T-helper 9 cell (primary cell): Measurements from ENCODE around the gene COQ9.
A peak's percentile ranks its signal among the peaks of the same experiment; 100 is the strongest.

Experiments
- DNase-seq: peaks from one replicate; pipeline ENCODE4 v3.0.0-alpha.2; 2020

COQ9 gene

DNA sequence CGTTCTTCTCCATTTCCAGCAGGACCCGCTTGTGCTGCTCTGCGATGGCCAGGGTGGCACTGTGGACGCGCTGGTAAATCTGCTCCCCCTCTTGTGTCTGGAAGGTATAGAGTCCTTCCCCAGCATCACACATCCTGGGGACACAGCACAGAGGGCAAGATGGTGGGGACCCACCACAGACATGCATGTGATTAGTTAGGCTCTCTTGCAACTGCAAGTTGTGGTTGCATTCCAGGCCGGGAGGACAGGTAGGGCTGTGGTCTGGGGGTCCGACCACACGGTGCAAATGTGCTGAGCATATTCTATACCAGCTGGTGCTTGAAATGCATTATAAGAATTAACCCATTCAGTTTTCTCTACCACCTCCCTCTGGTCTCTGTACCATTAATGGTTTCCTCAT, 26.6 kb downstream of the COQ9 start:
- DNase-seq: no peak

DNA sequence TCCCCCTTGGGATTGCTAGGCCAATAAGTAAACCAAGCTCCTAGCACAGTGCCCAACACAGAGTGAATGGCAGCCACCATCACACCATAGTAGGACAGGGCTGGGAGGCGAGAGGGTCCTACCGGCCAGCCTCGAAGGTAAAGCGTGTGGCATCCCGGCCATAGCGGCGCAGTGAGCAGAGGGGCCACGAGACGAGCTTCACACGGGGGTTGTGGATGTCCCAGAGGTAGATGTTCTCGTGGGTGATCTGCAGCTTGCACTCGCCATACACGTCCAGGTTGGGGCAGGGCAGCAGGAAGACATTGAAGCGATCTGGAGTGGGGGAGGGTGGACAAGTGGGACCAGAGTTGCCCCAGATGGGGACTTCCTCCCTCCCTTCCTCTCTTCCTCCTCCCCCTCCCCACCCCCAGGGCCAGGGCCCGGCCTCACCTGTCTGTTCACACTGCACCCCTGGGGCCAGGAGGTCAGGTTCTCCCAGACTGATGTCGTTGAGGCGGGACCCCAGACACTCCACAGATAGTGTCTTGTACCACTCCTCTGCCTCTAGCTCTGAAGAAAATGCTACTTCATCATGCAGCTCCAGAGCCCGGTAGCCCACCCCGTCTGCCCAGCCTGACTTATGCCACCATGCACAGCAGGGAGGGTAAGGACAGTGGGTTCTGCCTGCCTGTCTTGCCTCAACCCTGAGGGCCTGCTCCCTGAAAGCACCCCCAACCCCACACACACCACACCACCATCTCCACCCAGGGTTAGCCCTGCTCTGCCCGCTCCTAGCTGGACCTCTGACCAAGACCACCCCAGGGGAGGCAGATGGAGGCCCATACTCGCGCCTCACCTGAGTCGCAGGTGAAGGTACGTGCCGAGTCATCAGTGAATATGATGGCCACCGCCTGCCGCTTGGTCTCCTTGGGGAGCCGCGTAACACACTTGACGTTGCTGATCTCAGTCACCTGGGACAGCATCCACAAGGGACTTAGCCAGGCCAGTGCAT, 27.7 kb downstream of the COQ9 start:
- DNase-seq: no peak

DNA sequence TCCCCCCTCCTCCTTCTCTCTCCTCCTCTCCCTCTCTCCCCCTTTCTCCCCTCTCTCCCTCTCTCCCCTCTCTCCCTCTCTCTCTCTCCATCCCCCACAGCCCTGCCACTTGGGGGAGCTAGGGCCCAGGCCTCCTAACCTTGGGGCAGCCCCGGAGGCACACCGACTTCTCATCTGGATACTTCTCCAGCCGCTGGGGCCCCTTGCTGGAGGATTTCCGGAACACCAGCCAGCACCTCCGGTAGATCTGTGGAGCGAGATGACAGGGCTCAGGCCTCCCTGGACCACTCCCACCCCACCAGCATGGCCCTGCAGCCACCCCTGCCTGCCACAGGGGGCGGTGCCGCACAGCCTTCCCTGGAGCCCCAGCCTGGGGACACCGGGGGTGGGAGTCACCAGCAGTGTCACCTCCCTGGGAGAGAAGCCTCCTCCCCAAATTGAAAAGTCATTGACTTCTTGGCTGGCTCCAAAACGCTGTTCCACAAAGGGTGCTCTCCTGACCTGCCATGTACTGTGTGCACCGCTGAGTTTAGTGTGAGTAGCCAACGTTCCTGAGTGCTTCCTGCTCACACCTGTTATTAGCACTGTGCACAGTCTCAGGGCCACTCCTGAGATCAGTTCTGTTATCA, 28.5 kb downstream of the COQ9 start:
- DNase-seq: peak; percentile 71

DNA sequence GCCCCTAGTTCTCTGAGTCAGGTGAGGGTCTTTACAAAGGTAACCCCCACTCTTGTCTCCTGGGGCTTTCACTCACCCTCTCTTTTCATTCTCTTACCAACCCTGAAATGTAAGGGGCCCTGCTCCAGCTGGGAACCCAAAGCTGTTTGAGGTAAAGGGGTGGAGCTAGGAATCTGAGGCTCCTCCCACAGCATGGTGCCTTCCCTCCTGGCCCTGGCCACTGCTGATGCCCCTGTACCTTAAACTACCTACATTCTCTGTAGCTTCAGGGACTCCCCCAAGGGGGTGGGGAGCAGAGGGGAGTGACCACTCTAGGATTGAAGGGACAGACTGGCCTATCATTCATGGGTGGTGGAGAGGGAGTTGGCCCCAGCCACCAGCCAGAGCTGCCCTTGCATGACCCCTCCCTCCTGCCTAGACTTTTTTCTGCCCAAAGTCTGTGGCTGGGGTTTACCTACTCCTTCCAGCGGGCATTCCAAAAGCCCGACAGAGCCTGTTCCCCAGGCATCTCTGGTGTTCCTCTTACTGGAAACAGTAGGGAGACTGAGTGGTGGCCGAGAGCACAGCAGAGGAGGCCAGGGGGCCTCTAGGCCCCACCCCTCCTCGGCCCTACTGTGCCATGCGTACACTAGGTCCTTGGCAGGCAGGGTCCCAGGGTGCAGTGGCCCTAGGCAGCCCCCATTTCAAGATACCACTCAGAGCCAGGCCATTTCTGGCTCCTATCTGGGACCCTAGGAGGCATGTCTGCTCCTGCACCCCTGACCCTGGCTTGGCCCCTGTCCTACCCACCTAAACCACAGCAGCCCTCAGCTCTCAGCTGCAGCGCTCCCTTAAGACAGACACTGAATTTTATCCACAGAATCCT, 29.5 kb downstream of the COQ9 start:
- DNase-seq: no peak

DNA sequence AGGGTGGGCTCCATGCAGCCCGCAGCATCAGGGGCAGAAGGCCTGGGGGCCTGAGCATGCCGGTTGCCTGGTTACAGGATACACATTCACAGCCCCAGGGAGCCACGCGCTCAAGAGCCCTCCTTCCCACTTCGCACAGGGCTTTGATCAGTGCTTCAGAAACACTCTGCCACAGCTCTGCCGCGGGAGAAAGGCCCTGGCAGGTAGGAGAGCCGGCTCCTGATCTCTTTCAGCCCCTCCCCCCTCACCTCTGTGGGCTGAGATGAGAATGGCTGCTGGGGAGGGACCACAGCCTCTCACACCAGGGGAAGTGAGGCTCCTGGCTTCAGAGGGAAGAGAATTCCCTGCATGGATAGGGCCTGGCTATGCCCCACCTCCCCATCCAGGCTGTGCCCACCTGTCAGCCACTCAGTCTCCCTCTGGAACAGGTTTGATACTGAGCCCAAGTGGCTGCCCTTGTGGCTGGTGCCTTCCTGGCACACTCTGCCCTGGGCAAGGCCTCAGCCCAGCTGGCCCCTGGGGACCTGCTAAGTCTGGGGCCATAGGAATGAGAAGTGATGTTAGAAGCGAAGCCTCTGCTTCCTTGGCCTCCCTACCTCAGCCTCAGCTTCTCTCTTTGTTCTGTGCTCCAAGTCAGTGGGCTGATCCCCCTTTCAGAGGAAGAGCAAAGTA, 30.4 kb downstream of the COQ9 start:
- no peak for DNase-seq

DNA sequence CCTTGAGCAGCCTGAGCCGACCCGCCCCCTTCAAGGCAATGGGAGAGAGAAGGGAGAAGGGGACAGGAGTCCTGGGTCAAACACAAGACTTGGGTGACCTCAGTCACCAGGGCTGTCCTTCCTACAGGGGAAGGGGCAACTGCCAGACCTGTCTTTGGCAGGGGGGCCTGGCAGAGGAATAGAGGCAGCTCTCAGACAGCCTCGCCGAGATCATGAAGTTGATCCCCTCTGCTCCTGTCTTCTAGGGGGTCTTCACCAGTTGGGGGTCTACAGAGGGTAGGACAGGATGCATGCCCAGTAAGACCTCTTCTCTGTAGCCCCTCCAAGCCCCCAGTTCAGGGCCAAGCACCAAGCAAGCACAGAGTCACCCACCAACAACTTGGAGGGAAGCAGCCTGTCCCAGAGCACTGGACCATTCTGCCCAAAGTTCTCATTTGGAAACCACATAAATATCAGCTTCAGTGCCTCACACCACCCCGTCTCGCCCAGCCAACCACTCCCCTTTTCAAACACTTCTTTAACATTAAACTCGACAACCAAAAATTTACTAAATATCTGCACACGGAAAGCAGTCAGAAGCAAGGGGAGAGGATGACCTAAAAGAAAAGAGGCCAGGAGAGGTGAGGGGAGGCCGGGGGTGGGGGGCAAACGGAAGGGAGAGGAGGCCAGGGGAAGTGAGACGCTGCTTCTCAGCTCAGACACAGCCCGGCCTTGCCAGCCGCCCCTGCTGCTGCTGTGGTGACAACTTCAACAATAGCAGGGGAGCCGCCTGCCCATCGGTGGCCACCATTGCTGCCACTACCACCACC, 31.3 kb downstream of the COQ9 start:
- no peak for DNase-seq

DNA sequence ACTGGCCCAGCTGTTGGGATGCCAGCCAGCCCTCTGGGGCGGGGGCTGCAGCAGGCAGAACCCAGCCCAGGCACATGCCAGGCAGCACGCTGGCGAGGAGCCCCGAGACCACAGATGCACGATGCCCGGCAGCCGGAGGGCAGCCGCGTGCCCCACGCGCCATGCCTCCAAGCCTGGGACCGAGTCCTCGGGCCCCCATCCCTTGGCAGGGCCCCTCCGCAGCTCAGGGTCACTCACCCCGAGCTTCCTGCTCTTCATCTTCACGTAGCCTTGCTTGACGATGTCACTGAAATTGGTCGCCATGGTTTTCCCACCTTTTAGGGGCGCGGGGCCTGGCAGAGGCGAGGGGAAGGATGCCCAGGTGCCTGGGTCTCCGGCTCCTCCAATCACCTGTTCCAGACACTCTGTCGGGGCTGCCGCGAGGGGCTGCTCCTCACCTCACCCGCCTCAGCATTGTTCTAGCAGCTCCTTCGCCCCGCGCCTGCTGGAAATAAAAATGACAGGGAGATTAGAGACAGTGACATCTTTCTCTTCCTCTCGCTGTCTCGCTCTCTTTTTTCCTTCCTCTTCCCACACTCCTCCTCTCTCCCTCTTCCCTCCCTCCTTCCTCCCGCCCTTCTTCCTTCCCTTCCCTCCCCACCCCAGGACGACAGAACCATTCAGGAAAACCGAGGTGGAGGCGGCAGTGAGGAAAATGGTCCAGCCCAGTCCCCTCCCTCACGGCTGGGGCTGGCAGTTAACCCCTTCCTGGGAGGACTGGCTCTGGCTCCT, 32.1 kb downstream of the COQ9 start:
- no peak for DNase-seq

DNA sequence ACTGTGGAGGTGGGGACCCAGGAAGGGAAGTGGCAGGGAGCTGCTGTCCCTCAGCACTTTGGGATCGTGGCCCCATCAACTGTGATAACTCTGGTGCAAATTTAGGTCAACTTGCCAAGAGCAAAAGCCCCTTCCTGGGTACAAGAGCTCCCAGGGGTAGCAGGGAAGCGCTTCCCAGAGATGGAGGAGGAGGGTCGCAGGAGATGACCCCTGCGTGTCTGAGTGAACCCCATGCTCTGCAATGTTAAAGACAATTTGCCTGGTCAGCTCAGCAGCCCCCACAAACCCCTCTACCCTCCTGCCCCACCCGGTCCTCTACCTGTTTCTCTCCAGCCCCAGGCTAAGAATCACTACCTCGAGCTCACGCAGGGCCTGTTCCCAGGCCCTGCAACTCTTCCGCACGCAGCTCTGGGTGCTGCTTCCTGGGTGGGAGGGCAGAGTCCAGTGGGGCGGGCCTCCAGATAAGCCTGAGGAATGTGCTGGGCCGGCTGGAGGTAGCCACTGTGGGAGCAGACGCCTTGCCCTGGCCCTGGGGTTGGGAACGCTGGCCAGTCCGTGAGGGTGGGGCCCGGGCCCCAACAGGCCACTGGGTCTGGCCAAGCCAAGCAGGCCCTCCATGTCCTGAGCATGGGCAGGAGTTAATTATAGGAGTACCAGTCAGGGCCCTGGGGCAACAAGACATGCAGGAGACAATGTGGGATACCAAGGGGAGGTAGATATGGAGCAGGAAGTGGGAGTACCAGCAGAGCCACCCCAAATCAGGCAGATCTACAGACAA, 32.9 kb downstream of the COQ9 start:
- DNase-seq: no peak

DNA sequence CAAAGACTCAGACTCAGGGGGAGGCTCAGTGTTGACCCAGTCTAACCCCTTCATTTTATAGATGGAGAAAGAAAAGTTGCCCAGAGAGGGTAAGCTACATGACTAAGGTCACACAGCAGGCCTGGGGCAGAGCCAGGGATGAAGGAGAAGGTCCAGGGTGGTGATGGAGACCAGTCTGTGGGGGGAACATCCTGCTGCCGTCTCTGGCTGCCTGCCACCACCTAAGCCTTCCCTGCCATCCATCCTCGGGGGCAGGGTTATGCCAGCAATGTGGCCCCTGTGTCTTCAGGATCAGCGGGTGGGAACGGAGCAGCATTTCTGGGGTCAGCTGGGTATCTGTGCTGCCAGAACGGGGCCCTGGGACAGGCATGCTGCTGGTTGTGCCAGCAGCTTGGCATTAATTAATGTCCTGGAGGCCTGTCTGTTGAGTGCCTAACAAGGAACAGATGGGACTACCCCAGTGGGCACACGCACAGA, 33.5 kb downstream of the COQ9 start:
- no peak for DNase-seq

DNA sequence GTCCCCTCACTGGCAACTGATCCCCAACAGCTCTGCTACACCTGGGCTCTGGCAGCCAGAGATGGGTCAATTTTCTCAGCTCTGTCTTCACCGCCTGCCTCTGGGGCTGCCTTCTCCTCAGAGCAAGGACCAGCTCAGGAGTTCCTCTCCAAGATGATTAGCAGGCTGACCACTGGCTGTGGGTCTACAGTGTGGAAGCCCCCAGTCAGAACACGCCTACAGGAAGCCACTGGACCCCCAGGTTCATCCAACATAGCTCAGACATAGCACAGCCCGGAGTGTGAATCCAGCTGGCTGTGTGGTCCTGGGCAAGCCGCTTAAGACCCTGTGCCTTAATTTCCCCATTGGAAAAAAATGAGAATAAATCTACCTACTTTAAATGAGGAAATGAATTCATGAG, 34.1 kb downstream of the COQ9 start:
- no peak for DNase-seq

DNA sequence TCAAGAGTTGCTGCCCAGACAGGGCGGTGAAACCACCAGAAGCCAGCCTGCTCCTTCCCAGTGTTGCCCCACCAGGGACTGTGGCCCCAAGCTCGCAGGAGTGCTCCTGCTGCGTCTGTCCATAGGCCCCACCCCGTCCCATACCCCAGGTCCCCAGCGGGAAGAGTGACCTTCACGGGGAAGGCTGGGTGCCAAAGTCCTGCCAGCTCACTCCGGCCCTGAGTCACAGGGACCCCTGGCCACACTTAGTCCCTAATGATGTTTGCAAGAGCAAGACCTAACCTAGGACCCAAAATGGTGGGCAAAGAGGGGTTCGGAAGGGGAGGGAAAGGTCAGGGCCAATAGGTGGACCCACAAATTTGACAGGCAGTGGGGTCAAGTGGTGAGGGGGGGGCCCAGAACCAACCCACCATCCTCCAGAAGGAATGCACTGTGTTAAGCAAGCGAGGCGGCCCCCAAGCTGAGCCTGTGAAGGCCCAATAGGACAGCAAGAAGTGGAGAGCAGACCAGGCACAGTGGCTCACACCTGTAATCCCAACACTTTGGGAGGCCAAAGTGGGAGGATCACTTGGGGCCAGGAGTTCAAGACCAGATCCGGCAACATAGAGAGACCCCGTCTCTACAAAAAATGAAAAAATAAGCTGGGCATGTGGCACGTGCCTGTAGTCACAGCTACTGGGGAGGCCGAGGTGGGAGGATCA, 35.7 kb downstream of the COQ9 start:
- DNase-seq: no peak

DNA sequence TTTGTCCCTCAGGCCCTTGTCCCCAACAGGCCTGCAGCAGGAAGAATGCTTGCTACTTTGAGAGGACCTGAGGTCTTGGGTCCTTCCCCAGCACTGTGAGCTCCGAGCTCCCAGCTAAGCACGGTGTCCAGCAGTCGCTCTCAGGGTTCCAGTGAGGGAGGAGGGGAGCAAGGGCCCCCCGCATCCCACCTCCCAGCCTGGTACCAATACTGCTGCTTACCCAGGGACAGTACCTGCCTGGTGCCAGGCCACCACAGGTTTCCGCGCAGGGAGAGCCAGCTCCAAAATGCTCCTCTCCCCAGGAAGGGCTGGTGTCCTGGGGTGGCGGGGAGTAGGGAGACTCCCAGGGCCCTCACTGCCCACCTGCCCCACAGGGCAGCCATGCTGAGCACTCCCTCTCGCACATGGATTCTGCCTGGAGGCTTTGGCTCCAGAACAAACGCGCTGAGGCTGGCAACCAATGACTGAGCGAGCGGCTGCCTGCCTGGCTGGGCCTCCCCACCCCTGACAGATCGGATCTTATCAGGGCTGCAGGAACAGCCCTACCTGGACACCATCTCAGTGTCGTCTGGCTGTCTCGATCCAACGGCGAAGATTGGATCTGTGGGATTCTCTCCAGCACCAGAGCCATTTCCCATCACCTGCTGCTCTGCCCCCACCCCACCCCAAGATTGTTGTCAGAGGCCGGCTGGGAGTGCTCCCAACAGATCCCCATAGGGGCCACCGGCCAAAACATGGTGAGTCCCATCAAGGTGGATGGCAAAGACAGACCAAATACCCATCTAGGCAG, 36.6 kb downstream of the COQ9 start:
- DNase-seq: no peak

DNA sequence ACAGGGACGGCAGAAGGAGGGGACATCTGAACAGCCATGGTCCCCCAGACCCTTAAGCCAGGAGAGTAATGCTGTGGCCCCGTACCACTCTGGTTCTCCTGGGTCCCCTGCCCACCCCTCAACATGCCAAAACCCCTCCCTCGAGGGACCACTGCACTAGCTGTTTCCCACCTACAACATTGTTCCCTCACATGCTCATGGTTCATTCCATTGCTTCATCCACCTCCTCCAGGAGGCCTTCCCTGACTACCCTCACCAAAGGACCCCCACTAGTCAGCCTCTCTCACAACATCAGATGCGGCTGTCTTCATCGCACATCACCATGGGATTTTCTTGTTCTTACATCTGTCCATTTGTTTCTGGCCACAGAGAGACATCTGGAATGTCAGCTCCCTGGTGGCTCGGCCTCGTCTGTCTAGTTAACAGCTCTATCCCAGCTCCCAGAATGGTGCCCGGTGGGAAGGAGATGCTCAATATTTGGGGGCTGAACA, 37.3 kb downstream of the COQ9 start:
- no peak for DNase-seq

DNA sequence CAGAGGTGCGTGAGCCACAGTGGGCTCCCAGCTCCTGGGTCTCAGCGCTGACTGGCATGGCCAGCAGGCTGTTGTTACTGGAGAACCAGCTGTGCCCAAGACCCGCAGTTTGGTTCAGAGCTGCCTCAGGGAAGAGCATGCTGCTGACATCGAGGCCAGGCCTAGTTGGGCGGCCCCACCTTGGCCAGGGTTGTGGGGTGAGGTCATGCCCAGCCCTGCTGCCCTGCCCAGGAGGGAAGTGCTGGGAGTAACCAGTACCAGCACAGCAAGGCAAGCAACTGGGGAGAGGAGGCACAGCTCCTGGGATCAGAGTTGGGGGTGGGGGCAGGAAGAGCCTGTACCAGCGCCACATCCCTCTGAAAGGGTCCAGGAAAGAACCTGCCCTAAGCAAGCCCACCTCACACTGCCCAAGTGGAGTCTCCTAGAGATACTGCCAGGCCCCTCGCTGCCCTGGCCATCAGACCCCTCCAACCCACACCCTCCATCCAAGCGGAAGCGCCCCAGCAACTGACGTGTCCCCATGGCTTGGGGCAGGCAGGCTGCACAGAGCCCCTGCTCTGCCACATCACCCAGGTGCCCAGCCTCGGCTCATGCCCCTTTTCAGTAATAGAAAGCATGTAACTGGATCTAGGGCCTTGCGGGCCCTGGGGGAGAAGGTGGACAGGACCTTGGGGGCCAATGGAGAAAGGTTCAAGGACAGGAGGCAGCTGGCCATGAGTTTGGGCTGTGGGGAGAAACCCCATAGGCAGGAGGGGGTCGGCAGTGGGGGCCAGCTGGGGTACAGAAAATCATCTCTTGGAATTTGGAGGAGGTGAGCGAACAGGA, 38.0 kb downstream of the COQ9 start:
- no peak for DNase-seq

DNA sequence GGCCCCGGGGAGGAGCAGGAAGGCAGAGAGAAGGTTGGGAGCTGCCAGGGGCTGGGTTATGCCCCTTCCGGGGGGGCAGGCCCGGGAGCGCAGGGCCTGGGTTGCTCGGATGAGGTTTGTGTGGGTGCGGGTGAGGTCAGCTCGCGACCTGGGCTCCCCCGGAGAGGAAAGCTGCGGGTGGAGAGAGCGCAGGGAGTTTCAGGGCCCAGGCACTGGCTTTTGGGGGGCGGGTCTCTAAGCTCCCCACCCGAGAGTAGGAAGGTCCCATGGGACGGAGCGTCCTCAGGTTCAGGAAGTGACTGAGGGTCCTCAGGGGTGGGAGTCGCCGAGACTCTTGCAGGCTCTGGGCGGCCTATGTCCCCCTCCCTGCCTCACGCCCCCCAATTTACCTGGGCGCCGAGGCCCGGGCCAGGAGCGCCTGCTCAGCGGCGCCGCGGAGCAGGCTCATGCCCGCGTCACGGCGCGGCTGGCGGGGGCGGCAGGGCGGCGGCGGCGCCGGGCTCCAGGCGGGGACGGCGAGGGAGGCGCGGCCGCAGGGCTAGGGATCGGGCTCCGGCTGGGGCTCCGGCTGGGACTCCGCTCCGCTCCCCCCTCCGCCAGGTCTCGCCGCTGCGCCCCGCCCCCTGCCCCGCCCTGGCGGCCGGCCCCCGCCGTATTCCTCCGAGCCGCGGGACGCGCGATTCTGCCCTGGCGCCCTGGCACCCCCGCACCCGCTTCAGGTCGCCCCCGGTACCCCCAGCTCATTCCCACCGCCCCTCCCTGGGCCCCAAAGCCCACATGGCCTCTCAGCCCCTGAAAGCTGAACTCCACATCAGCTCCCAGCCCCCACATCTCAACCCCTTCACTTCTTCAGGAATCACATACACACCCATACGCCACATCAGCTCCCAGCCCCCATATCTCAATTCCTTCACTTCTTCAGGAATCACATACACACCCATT, 38.9 kb downstream of the COQ9 start, which contains the start of gene DOK4:
Gene DOK4, minus strand, starts transcription at position 578 of the 942 bp plus-strand sequence. CDS start 6,986 bp downstream, outside the sequence.
- peak; percentile 78 for DNase-seq
